Measurements from ENCODE around the gene DNAJB4.

GRCh38 chr1:78054972-78055371, 50.2 kb downstream of the DNAJB4 start:
- TF ChIP-seq CTCF (IDR thresholded peaks at IDR 0.05) (no peak), POLR2A (IDR thresholded peaks at IDR 0.05) (no peak)
